Activated naive CD8-positive, alpha-beta T cell (primary cell): ENCODE results near the gene CXADR.
"Not testable (repeated sequence)": the region's sequence is repeated elsewhere in the genome, so short reads cannot be mapped to it uniquely, and the experiment has no call there.

ENCODE experiments used
- H3K27ac Mint-ChIP-seq: one replicate; pipeline ENCODE4 v1.8.0; 2021; ENCODE audit warnings: mixed read lengths
- H3K27me3 Mint-ChIP-seq: one replicate; pipeline ENCODE4 v1.8.0; 2021; ENCODE audit warnings: mixed read lengths
- H3K36me3 Mint-ChIP-seq: one replicate; pipeline ENCODE4 v1.8.0; 2021; ENCODE audit warnings: mixed read lengths
- H3K4me1 Mint-ChIP-seq: one replicate; pipeline ENCODE4 v1.8.0; 2021; ENCODE audit warnings: low read depth, mixed read lengths
- H3K4me3 Mint-ChIP-seq: one replicate; pipeline ENCODE4 v1.8.0; 2021; ENCODE audit warnings: mild to moderate bottlenecking, mixed read lengths
- H3K9me3 Mint-ChIP-seq: one replicate; pipeline ENCODE4 v1.8.0; 2021; ENCODE audit warnings: low read depth, mixed read lengths

CXADR gene

DNA sequence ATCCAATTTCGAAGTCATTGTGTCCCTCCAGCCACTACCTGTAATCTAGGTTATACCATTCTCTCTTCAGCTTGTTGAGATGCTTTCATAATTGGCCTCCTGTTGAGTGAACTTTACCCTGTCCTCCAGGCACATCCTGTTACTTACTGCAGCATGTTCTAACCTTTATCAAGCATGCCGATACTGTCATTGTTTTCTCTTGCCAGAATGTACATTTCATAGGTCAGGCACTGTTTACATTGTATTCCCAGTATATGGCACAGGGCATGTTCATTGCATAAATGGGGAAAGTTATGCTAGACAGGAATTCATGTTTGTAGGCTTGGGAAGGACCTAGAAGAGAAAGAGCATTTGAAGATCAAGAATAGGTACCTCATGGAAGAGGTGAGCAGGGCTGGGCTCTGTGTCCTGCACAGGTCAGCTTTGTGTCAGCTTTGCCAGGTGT is 10.2 kb downstream of the CXADR start:
- no peaks in the 10 kb centered on the region for H3K9me3 Mint-ChIP-seq
- H3K4me1 Mint-ChIP-seq, result no peaks in the 10 kb centered on the region
- H3K27me3 Mint-ChIP-seq, result peaks cover 10% of the 10 kb centered on the region
- H3K4me3 Mint-ChIP-seq, result no peak overlapping the region
- H3K36me3 Mint-ChIP-seq, result no peaks in the 10 kb centered on the region
- no peak overlapping the region for H3K27ac Mint-ChIP-seq

DNA sequence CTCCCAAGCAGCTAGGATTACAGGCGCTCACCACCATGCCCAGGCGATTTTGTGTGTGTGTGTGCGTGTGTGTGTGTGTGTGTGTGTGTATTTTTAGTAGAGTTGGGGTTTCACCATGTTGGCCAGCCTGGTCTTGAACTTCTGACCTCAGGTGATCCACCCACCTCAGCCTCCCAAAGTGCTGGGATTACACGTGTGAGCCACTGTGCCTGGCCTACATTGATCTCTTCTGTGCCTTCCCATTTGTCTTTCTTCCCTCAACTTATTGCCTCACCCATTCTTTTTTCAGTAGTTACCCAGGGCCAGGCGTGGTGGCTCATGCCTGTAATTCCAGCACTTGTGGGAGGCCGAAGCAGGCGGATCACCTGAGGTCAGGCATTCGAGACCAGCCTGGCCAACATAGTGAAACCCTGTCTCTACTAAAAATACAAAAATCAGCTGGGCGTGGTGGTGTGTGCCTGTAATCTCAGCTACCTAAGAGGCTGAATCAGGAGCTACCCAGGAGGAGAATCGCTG is 11.2 kb downstream of the CXADR start:
- H3K27me3 Mint-ChIP-seq, H3K4me3 Mint-ChIP-seq, H3K27ac Mint-ChIP-seq, H3K4me1 Mint-ChIP-seq, H3K36me3 Mint-ChIP-seq, H3K9me3 Mint-ChIP-seq: not testable (repeated sequence)

DNA sequence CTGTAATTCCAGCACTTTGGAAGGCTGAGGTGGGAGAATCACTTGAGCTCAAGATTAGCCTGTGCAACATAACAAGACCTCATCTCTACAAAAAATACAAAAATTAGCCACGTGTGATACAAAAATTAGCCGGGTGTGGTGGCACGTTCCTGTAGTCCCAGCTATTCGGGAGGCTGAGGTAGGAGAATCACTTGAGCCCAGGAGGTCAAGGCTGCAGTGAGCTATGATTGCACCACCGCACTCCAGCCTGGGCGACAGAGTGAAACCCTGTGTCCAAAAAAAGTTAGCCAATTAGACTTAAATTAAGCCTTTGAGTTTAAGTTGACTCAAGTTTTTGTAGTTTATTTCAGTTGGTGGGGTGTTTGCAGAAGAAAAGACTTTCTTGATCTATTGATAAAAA is 11.8 kb downstream of the CXADR start:
- no peaks in the 10 kb centered on the region for H3K9me3 Mint-ChIP-seq
- H3K4me1 Mint-ChIP-seq, result no peaks in the 10 kb centered on the region
- no peak overlapping the region for H3K4me3 Mint-ChIP-seq
- peaks cover 3% of the 10 kb centered on the region for H3K27me3 Mint-ChIP-seq
- H3K27ac Mint-ChIP-seq, result no peak overlapping the region
- H3K36me3 Mint-ChIP-seq, result no peaks in the 10 kb centered on the region

DNA sequence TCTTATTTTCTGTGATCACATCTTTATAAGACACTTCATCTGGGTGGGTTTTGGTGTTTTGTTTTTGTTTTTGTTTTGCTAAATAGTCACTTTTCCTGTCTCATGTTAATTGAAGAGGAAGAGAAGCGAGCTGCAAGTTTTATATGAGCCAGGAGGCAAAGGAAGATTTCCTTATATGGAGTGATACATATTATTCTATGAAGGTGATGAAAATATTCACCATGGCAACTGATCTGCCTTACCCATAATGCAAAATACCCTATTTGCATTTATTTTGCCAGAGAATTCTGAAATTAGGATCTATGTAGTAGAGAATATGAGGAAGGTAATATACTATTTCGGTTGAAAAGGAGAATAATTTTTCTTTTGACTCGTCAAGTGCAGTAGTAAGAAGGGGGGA is 13.9 kb downstream of the CXADR start:
- no peaks in the 10 kb centered on the region for H3K9me3 Mint-ChIP-seq
- H3K27ac Mint-ChIP-seq, result no peak overlapping the region
- H3K4me1 Mint-ChIP-seq, result no peaks in the 10 kb centered on the region
- no peaks in the 10 kb centered on the region for H3K36me3 Mint-ChIP-seq
- no peak overlapping the region for H3K4me3 Mint-ChIP-seq
- H3K27me3 Mint-ChIP-seq, result no peaks in the 10 kb centered on the region

DNA sequence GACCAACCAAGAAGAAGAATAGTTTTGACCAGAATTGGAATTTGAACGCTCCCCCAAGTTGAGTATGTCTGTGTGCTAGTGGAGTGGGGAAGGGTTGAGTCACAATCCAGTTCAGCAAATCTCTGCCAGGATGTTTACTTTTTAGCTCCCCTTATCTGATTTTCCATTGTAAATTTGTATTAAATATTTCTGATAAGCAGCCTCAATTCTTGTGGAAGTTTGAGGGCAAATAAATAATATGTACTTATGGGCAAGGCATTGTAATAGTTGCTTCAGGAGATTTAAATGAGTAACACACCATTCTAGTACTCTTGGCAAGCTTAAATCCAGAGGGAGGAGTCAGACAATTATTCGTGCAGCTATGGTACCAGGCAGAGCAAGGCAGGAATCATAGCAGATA is 14.4 kb downstream of the CXADR start:
- no peak overlapping the region for H3K27ac Mint-ChIP-seq

DNA sequence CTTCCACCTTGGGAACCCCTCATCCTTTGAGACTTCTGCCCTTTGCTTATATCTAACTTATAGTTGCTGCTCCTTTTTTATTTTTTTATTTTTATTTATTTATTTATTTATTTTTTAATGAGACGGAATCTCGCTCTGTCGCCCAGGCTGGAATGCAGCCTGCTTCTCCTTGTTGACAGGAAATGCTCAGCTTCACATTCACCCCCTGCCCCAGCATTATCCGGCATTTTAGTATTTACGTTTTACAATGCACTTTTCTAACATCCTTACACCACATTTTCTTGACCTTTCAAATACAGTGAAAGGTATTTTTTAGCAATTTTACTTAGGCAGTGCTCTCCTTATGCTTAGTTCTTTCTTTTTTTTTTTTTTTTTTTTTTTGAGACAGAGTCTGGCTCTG is 14.9 kb downstream of the CXADR start:
- Mint-ChIP-seq H3K4me1 (no peaks in the 10 kb centered on the region), H3K27me3 (no peaks in the 10 kb centered on the region), H3K27ac (no peak overlapping the region)

More for the DNA sequence above, 14.4 kb downstream of the CXADR start:
- H3K27me3 Mint-ChIP-seq, result no peaks in the 10 kb centered on the region
- no peaks in the 10 kb centered on the region for H3K4me1 Mint-ChIP-seq
- H3K4me3 Mint-ChIP-seq, result no peak overlapping the region
- no peaks in the 10 kb centered on the region for H3K36me3 Mint-ChIP-seq
- H3K9me3 Mint-ChIP-seq, result no peaks in the 10 kb centered on the region

DNA sequence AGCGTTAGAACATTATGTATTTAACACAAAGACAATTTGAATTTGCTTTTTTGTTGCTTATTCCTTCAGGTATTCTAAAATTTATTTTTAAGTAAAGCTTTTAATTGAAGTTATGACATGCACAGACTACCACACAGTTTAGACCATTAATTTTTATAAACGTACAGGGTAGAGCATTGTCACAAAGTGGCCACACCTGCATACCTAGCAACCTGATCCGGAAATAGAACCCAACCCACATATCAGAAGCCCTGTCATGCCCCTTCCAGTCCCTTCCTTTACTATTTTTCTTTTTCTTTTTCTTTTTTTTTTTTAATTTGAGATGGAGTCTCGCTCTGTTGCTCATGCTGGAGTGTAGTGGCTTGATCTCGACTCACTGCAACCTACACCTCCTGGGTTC is 16.8 kb downstream of the CXADR start:
- Mint-ChIP-seq H3K9me3 (no peaks in the 10 kb centered on the region), H3K36me3 (no peaks in the 10 kb centered on the region), H3K27ac (no peak overlapping the region), H3K4me3 (no peak overlapping the region), H3K27me3 (no peaks in the 10 kb centered on the region), H3K4me1 (no peaks in the 10 kb centered on the region)

More for the DNA sequence above, 14.9 kb downstream of the CXADR start:
- Mint-ChIP-seq H3K4me3 (no peak overlapping the region), H3K9me3 (no peaks in the 10 kb centered on the region), H3K36me3 (no peaks in the 10 kb centered on the region)

DNA sequence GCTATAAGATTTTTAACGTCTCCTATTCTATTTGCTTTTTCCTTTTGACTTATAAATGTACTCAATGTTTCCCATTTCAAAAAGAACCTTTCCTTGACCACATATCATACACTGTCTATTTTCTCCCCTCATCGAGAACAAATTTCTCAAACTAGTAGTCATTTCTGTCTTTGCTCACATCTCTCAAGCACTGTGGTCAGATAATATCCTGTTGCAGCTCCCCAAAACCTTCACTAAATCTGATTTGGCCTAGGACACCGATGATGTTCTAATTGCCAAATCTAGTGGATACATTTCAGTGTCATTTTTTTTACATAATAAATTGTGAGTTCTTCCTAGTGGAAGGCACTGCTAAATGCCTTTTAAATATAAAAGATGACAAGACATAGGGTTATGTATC is 19.4 kb downstream of the CXADR start:
- H3K4me1 Mint-ChIP-seq, result no peaks in the 10 kb centered on the region
- H3K27ac Mint-ChIP-seq, result no peak overlapping the region
- H3K9me3 Mint-ChIP-seq, result no peaks in the 10 kb centered on the region
- H3K4me3 Mint-ChIP-seq, result no peak overlapping the region
- H3K36me3 Mint-ChIP-seq, result no peaks in the 10 kb centered on the region
- H3K27me3 Mint-ChIP-seq, result peaks cover 3% of the 10 kb centered on the region

DNA sequence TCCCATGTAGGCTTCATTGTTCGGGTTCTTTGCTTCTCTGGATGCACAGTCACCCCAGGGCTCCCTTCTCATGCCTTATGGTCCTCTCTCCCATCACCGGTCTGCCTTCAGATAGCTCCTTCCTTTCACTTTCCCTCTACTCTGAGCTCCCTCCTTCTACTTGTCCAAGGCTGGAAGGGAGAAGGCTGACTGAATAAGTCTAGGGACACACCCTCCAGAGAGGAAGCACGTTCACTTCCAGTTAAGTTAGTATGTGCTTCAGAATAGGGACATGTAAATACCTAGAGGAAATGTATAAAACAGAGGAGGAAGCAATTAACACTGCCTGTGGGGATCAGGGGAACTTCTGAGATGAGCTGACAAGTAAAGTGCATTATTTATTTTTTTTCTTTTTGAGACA is 23.5 kb downstream of the CXADR start:
- Mint-ChIP-seq H3K27me3 (peaks cover 3% of the 10 kb centered on the region), H3K27ac (no peak overlapping the region), H3K9me3 (no peaks in the 10 kb centered on the region)

DNA sequence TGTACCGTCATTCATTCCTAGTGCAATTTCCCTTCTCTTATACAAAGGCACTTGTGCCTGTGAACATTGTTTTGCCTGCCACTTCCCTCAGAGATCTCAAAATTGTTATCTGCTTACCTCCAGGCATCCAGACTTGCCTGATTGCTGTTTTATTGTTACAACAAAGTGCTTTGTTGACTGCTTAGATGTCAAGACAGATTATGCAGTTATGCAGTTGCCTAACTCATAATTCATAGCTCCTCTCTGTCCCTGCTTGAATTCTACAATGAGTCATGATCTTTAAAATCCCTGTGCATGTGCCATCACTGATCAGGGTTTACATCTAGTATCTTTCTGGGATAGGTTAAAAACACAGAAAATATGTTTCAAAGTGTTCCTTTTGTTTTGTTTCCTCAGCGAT is 24.5 kb downstream of the CXADR start:
- Mint-ChIP-seq H3K4me1 (no peaks in the 10 kb centered on the region), H3K4me3 (no peak overlapping the region), H3K36me3 (no peaks in the 10 kb centered on the region), H3K27ac (no peak overlapping the region), H3K9me3 (no peaks in the 10 kb centered on the region), H3K27me3 (peaks cover 3% of the 10 kb centered on the region)

More for the DNA sequence above, 23.5 kb downstream of the CXADR start:
- Mint-ChIP-seq H3K4me3 (no peak overlapping the region), H3K4me1 (no peaks in the 10 kb centered on the region), H3K36me3 (no peaks in the 10 kb centered on the region)

DNA sequence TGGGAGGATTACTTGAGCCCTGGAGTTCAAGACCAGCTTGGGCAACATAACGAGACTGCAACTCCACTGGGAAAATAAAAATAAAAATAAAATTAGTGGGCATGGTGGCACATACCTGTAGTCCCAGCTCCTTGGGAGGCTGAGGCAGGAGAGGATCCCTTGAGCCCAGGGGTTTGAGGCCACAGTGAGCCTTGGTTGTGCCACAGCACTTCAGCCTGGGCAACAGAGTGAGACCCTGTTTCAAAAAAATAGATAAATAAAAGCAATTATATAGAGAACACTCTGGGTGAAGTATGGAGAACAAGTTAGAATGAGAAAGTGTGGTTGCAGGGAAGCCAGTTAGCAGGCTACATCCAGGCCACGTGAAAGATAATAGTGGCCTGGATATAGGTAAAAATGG is 25.7 kb downstream of the CXADR start:
- Mint-ChIP-seq H3K27ac (no peak overlapping the region), H3K4me3 (no peak overlapping the region), H3K36me3 (no peaks in the 10 kb centered on the region), H3K27me3 (peaks cover 3% of the 10 kb centered on the region), H3K4me1 (no peaks in the 10 kb centered on the region), H3K9me3 (no peaks in the 10 kb centered on the region)

DNA sequence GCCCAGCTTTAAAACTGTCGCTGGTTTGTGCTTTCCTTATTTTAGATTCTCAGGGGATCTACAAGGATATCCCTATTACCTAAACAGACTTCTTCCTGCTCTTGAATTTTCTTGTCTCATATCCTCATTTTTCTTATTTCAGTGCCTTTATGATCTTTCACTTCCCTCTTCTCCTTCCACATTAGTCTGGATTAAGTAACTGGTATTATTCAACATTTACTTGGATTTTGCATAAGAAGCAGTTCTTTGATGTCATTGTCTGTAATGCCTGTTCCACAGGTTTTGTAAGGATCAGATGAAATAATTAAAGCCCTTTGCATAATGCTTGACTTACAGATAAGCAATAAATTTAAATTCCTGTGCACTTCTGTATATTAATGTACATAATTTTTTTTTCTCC is 26.5 kb downstream of the CXADR start:
- no peak overlapping the region for H3K27ac Mint-ChIP-seq
- H3K4me3 Mint-ChIP-seq, result no peak overlapping the region
- peaks cover 3% of the 10 kb centered on the region for H3K27me3 Mint-ChIP-seq
- no peaks in the 10 kb centered on the region for H3K9me3 Mint-ChIP-seq
- H3K36me3 Mint-ChIP-seq, result no peaks in the 10 kb centered on the region
- no peaks in the 10 kb centered on the region for H3K4me1 Mint-ChIP-seq

DNA sequence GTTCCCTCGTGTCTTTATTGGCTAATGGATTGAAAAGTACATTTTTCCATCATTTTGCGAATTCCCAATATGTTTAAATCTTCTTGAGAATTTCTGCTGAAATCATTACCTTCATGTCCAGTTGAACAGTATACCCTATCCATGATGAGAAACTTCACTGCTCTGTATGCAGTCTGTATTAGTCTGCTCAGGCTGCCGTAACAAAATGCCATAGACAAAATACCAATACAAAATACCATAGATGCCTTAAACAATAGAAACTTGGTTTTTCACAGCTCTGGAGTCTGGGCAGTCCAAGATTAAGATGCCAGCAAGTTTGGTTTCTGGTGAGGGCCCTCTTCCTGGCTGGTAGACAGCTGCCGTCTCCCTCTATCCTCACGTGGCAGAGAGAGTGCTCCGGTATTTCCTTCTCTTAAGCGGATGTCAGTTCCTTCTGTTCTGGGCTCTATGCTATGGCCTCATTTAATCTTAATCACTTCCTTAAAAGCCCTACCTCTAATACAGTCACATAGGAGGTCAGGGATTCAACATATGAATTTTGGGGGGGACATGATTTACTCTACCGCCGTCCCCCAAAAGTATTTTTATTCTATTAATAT is 27.0 kb downstream of the CXADR start:
- Mint-ChIP-seq H3K4me1 (no peaks in the 10 kb centered on the region), H3K27me3 (peaks cover 3% of the 10 kb centered on the region), H3K4me3 (no peak overlapping the region), H3K9me3 (no peaks in the 10 kb centered on the region), H3K27ac (no peak overlapping the region), H3K36me3 (no peaks in the 10 kb centered on the region)

DNA sequence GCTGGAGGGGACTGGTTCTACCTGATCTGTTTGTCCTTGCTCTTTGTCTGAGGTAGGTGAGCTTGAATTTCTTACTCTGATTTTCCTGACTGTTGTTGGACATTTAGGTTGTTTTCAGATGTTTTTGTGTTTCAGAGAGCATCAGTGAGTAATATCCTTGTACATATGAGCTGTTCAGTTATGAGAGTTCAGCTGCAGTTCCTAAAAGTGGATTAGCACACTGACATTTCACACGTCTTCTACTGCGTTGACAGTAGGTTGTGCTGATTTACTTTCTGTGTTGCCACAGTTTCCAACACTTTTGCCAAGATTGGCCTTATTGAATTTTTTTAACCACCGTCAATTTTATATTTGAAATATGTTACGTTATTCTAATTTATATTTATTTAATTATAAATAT is 27.7 kb downstream of the CXADR start:
- Mint-ChIP-seq H3K27ac (no peak overlapping the region), H3K4me3 (no peak overlapping the region), H3K36me3 (no peaks in the 10 kb centered on the region), H3K9me3 (no peaks in the 10 kb centered on the region), H3K4me1 (no peaks in the 10 kb centered on the region), H3K27me3 (peaks cover 3% of the 10 kb centered on the region)

DNA sequence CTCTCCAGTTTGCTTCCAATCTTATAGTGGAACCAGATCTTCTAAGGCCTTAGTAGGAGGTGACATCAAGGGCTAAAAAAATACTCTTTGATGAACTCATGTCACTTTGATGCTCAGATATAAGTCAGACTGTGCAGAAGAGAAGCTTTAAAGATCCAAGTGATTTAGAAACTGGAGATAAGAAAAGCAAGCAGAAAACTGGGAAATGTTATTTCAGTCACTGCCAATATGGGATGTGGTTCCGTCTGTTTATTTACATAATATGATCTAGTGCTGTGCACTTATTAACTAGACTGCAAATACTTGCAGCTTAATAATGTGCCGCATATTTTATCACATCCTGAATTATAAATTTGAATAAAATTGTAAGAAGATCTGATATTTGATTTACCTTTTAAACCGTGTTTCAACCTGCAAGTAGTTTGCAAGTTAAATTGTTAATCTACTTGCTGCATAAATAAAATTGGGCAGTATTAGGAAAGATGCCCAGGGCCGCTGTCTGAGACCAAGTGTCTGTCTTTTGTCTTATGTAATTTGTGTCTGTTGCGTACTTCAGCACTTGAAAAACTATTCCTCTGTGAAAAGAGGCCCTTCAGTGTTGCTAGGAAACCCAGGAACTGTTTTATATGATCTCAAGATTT is 29.6 kb downstream of the CXADR start:
- peaks cover 3% of the 10 kb centered on the region for H3K36me3 Mint-ChIP-seq
- no peak overlapping the region for H3K27ac Mint-ChIP-seq
- H3K4me1 Mint-ChIP-seq, result no peaks in the 10 kb centered on the region
- no peaks in the 10 kb centered on the region for H3K9me3 Mint-ChIP-seq
- H3K27me3 Mint-ChIP-seq, result no peaks in the 10 kb centered on the region
- H3K4me3 Mint-ChIP-seq, result no peak overlapping the region

DNA sequence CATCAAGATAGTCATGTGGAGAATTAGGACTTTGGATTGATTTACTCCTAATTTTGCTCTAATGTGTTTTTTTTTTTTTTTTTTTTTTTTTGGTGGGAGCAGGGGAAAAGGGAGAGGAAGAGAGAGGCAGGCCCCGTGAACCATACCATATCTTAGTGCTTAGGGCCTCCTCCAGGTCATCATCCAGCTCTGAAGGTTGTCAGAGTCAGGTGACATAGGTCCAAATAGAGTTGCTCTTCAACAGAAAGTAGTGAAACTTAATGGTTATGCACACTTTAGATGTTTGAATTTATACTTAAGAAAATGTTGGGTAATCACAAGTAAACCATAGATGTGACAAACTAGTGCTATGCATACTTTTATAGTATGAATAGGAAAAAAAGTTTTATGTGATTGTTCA is 32.2 kb downstream of the CXADR start:
- H3K4me3 Mint-ChIP-seq, result no peak overlapping the region
- H3K27me3 Mint-ChIP-seq, result no peaks in the 10 kb centered on the region
- no peak overlapping the region for H3K27ac Mint-ChIP-seq
- H3K9me3 Mint-ChIP-seq, result no peaks in the 10 kb centered on the region
- H3K4me1 Mint-ChIP-seq, result no peaks in the 10 kb centered on the region
- peaks cover 8% of the 10 kb centered on the region for H3K36me3 Mint-ChIP-seq
